Adrenal gland (tissue), 5 donors: Measurements from ENCODE around the gene MYH9.

ENCODE experiments used
- POLR2A ChIP-seq, 2 donors: fragments of 450-650 bp; IDR thresholded peaks; one replicate each; pipeline ENCODE4 v1.6.1; 2017; ENCODE audit warnings: antibody characterized with exemption in 2 of 2, mild to moderate bottlenecking in 2 of 2, moderate library complexity in 1 of 2
- TF ChIP-seq, protein P1 (sequence below), 6 experiments: fragments of 450-650 bp in 4 of 6; fragments of 200-600 bp in 2 of 6; sonication (generic) in 1 of 6; IDR thresholded peaks; 1 replicate in 5 of 6; 2 replicates in 1 of 6; pipeline versions ENCODE4 v1.5.1 to v1.8.0; 2016 to 2021; ENCODE audit warnings: antibody characterized with exemption in 6 of 6, mild to moderate bottlenecking in 2 of 6, moderate library complexity in 1 of 6
- donor health status: DM: no; HTN: no; CAD: no.

DNA sequence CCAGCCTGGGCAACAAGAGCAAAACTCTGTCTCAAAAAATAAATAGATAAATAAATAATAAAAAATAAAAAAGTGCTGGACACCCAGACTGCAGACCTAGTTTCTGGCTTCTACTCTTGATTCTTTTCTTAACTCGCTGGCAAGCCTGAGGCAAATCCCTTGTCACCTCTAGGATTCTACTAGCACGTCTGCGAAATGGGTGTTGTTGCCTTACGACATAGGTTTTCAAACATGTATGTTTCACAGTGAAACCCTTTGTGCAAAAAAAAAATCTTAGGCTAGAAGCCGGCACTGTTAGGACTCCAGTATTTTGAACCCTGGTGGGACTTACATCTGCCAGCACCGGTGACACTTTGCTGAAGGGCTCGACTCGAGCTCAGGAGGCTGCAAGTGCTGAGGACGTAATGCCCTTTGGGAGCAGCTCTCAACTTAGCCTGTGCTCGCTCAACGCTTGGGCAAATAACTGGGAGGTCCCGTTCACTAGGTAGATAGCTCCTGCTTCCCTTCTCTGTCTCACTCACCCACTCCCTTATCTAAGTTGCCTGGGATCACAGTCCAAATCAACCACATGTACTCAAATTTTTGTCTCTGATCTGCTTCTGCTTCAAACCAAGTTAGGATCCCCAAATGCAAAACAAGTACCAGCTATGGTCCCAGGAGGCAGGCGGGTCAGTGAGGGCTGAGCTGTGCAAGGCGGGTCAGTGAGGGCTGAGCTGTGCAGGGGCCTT lies 34.7 kb upstream of the MYH9 start:
- no peak for TF ChIP-seq POLR2A (IDR thresholded peaks at IDR 0.05)
- TF ChIP-seq, protein P1, sequence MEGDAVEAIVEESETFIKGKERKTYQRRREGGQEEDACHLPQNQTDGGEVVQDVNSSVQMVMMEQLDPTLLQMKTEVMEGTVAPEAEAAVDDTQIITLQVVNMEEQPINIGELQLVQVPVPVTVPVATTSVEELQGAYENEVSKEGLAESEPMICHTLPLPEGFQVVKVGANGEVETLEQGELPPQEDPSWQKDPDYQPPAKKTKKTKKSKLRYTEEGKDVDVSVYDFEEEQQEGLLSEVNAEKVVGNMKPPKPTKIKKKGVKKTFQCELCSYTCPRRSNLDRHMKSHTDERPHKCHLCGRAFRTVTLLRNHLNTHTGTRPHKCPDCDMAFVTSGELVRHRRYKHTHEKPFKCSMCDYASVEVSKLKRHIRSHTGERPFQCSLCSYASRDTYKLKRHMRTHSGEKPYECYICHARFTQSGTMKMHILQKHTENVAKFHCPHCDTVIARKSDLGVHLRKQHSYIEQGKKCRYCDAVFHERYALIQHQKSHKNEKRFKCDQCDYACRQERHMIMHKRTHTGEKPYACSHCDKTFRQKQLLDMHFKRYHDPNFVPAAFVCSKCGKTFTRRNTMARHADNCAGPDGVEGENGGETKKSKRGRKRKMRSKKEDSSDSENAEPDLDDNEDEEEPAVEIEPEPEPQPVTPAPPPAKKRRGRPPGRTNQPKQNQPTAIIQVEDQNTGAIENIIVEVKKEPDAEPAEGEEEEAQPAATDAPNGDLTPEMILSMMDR (IDR thresholded peaks at IDR 0.05) = no peak
